ENCODE results near the gene PTPRG. TPM values are rescaled to one million over a fixed set of nuclear protein-coding genes. Genes with fewer than 3 reads are reported as not detected.

The PTPRG gene
- total and polyA plus RNA-seq, 2 donors (not counting 3 experiments of a cell fraction or from before 2014, with no cell fraction given) = 8.9 to 39.1 TPM

- Histone ChIP-seq H3K4me1 (ENCODE audit: control insufficient read depth, extremely low read depth, insufficient read depth, low read length) (no peaks in the 10 kb centered on the region), H3K4me3 (replicated peaks in 1 of 3; ENCODE audit: insufficient read depth in 1 of 3, low read depth in 1 of 3, low read length in 3 of 3) (no peak overlapping the region), H3K79me2 (ENCODE audit: control insufficient read depth, insufficient read depth, low read length) (no peaks in the 10 kb centered on the region), H4K20me1 (replicated peaks; ENCODE audit: control insufficient read depth, extremely low read depth, insufficient read depth, low read length) (no peaks in the 10 kb centered on the region), H3K9me1 (replicated peaks; ENCODE audit: control insufficient read depth, extremely low read depth, insufficient read depth, low read length) (no peaks in the 10 kb centered on the region), H3K9ac (replicated peaks; ENCODE audit: extremely low read depth, insufficient read depth, low read length) (no peak overlapping the region), H2AFZ (ENCODE audit: low read depth, low read length) (no peak overlapping the region), H3K4me2 (ENCODE audit: insufficient read depth, low read length) (no peak overlapping the region), H3K36me3 (ENCODE audit: control insufficient read depth in 2 of 2, extremely low read depth in 1 of 2, insufficient read depth in 2 of 2, low read length in 2 of 2) (no peaks in the 10 kb centered on the region), H3K9me3 (replicated peaks; ENCODE audit: control insufficient read depth, insufficient read depth, low read length) (no peaks in the 10 kb centered on the region), H3K27ac (ENCODE audit: insufficient read depth, low read depth, low read length) (no peak overlapping the region), H3K27me3 (ENCODE audit: control insufficient read depth in 2 of 2, insufficient read depth in 2 of 2, low read length in 2 of 2) (no peaks in the 10 kb centered on the region)
- BruUV-seq (replicated peaks) = no TSS peak
- no peak for TF ChIP-seq GATA2 (IDR thresholded peaks at IDR 0.05; ENCODE audit: insufficient read depth, insufficient read length, low read depth, low read length)
- TF ChIP-seq FOS (IDR thresholded peaks at IDR 0.05; ENCODE audit: borderline replicate concordance, insufficient read depth, low read length) = no peak
- no peak for TF ChIP-seq POLR2AphosphoS5 (IDR thresholded peaks at IDR 0.05; ENCODE audit: insufficient read depth, low read depth, low read length)
- no peak for TF ChIP-seq MYC (IDR thresholded peaks at IDR 0.05; ENCODE audit: low read depth, low read length)
- TF ChIP-seq, protein P1, sequence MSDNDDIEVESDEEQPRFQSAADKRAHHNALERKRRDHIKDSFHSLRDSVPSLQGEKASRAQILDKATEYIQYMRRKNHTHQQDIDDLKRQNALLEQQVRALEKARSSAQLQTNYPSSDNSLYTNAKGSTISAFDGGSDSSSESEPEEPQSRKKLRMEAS (IDR thresholded peaks at IDR 0.05; ENCODE audit: insufficient read depth, insufficient read length) = no peak
- TF ChIP-seq EZH2 (IDR thresholded peaks at IDR 0.05; ENCODE audit: borderline replicate concordance, low read depth, low read length, severe bottlenecking) = no peak
- TF ChIP-seq POLR2A (IDR thresholded peaks at IDR 0.05; ENCODE audit: low read depth, low read length) = no peak
- TF ChIP-seq CTCF (IDR thresholded peaks at IDR 0.05; ENCODE audit: extremely low read depth in 1 of 2, insufficient read depth in 1 of 2, low read depth in 1 of 2, low read length in 2 of 2) = no peak
- TF ChIP-seq JUN (IDR thresholded peaks at IDR 0.05; ENCODE audit: borderline replicate concordance, insufficient read depth, insufficient read length, low read depth) = no peak
- ChIA-PET POLR2A (no interaction called here), CTCF (interaction anchor here (0.9 kb wide), 1 partner anchor 13 kb away, joined by 3 read pairs; no protein-coding TSS in a partner anchor)
- no peak for FAIRE-seq
- DNase-seq (ENCODE audit: low read depth, low spot score) = no peak
- intact Hi-C loops (cut with micrococcal nuclease) = no loop called here
- dilution Hi-C loops (cut with MboI; ENCODE audit: extremely low pct_ligation_motif_present, low sequenced_read_pairs) = no loop called here
These were observed 215.0 kb downstream of the PTPRG start for GRCh38 chr3:61776390-61776789.
